ENCODE measurements around the gene KNL1.
"Not testable (repeated sequence)": the region's sequence is repeated elsewhere in the genome, so short reads cannot be mapped to it uniquely, and the experiment has no call there.

Gene KNL1

DNA sequence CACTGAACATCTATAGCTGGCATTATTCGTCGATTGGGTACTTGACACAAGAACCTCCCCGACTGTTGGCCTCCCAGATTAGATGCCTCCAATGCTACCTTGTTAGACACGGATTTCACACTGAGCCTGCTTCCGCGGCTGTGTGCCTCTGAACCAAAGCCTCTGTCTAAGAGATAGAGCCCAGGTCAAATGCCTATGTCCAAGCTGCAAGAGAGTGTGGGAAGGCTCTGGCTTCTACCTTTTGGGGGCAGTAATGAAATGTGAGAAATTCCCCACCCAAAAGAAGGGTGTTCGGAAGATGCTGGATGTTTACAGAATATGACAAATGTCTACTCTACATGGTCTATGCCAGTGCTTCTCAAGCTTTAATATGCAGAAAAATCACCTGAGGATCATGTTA lies 26.9 kb upstream of the KNL1 start:
- TF ChIP-seq, protein P1, sequence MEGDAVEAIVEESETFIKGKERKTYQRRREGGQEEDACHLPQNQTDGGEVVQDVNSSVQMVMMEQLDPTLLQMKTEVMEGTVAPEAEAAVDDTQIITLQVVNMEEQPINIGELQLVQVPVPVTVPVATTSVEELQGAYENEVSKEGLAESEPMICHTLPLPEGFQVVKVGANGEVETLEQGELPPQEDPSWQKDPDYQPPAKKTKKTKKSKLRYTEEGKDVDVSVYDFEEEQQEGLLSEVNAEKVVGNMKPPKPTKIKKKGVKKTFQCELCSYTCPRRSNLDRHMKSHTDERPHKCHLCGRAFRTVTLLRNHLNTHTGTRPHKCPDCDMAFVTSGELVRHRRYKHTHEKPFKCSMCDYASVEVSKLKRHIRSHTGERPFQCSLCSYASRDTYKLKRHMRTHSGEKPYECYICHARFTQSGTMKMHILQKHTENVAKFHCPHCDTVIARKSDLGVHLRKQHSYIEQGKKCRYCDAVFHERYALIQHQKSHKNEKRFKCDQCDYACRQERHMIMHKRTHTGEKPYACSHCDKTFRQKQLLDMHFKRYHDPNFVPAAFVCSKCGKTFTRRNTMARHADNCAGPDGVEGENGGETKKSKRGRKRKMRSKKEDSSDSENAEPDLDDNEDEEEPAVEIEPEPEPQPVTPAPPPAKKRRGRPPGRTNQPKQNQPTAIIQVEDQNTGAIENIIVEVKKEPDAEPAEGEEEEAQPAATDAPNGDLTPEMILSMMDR (conservative IDR thresholded peaks at IDR 0.05; ENCODE audit: low read length): peak; percentile 40
- no peak for DNase-seq (ENCODE audit: low read depth)
- no peak overlapping the region for H3K4me3 ChIP-seq (ENCODE audit: low read length)

DNA sequence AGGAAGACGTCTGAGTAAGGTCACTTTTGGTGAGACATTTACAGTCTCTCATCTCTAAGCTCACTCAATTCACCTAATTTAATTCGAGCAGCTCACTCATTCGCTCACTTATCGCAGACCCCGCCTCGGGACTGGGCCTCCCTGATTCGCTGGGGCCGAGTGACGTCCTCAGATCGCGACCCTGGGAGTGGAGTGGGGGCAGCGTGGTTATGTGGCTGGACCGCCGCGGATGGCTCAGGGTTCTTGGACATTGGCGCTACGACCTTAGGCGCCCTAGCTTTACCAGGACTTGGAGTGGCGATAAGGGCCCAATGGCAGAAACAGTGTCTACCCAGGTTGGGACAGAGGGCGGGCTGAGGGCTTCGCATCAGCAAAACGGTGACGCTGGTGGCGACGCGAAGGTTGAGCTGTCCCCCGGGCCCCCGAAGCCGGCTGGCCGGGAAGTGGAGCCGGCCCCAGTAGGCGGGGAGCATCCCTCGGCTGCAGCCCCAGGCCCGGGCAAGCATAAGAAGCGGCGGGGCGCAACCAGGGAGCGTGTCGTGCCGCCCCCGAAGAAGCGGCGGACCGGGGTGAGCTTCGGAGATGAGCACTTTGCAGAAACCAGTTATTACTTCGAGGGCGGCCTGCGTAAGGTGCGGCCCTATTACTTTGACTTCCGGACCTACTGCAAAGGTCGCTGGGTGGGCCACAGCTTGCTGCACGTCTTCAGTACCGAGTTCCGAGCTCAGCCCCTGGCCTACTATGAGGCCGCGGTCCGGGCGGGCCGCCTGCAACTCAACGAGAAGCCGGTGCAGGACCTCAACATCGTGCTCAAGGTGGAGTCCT lies 24.7 kb upstream of the KNL1 start, which contains the start of gene RPUSD2:
TSS of gene RPUSD2 (plus strand) at position 171 of the 825 bp plus-strand sequence. CDS start at position 210, 39 bp downstream.
- TF ChIP-seq, protein P1 (conservative IDR thresholded peaks at IDR 0.05; ENCODE audit: low read length): no peak
- peak; percentile 83 for DNase-seq (ENCODE audit: low read depth)
- H3K4me3 ChIP-seq (ENCODE audit: low read length): peak within 1 kb of the TSS; percentile 96

GRCh38 chr15:40575113-40575512 lies 18.9 kb upstream of the KNL1 start:
- TF ChIP-seq, protein P1 (conservative IDR thresholded peaks at IDR 0.05; ENCODE audit: low read length): no peak
- DNase-seq (ENCODE audit: low read depth): no peak
- H3K4me3 ChIP-seq (ENCODE audit: low read length): no peak overlapping the region

- not testable (repeated sequence) for DNase-seq (ENCODE audit: low read depth); H3K4me3 ChIP-seq (ENCODE audit: low read length)
These were observed 17.1 kb upstream of the KNL1 start for GRCh38 chr15:40576914-40577313.

DNA sequence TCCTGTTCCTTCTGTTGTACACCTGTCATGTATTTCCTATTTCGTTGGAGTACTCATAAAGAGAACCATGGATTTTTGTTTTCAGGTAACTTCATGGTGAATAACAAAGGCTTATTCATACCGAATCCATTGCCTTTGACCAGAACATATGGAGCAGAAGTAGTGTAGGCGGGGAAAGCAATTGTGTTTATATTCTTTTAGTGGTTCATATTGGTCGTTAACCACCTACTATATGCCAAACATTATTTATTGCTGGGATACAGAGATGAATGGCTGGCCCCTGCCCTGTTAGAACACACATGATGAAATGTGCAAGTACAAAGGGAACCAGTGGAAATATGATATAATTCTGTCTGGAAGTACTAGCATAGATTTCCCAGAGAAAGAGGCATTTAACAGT lies 15.2 kb upstream of the KNL1 start:
- TF ChIP-seq, protein P1 (conservative IDR thresholded peaks at IDR 0.05; ENCODE audit: low read length): no peak
- no peak for DNase-seq (ENCODE audit: low read depth)
- H3K4me3 ChIP-seq (ENCODE audit: low read length): no peak overlapping the region

DNA sequence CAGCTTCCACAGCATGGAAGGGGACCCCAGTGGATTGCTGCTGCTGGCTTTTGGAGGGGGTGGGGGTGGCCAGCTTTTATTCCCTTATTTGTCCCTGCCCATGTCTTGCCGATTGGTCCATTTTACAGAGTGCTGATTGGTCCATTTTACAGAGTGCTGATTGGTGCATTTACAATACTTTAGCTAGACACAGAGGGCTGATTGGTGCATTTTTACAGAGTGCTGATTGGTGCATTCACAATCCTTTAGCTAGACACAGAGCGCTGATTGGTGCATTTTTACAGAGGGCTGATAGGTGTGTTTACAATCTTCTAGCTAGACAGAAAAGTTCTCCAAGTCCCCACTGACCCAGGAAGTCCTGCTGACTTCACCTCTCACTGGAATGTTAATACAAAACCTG lies 12.3 kb upstream of the KNL1 start:
- DNase-seq (ENCODE audit: low read depth): not testable (repeated sequence)

GRCh38 chr15:40582726-40583246 lies 11.3 kb upstream of the KNL1 start:
- peak; percentile 57 for DNase-seq (ENCODE audit: low read depth)
- TF ChIP-seq, protein P1 (conservative IDR thresholded peaks at IDR 0.05; ENCODE audit: low read length): no peak
- H3K4me3 ChIP-seq (ENCODE audit: low read length): peak overlapping the region; percentile 22; the same call in 1 of the 2 replicates

More for the DNA sequence above, 12.3 kb upstream of the KNL1 start:
- not testable (repeated sequence) for H3K4me3 ChIP-seq (ENCODE audit: low read length)

- H3K4me3 ChIP-seq (ENCODE audit: low read length): no peak overlapping the region
- no peak for DNase-seq (ENCODE audit: low read depth)
- TF ChIP-seq, protein P1 (conservative IDR thresholded peaks at IDR 0.05; ENCODE audit: low read length): no peak
These were observed 9.9 kb upstream of the KNL1 start for GRCh38 chr15:40584191-40584590.
